Measurements from ENCODE around the gene PRDM11. TPM values are rescaled to one million over a fixed set of nuclear protein-coding genes. Genes with fewer than 3 reads are reported as not detected.
A peak's percentile ranks its signal among the peaks of the same experiment; 100 is the strongest.

The PRDM11 gene
- total and polyA plus RNA-seq, 7 donors: 2.3 to 14.2 (median 7.2) TPM

DNA sequence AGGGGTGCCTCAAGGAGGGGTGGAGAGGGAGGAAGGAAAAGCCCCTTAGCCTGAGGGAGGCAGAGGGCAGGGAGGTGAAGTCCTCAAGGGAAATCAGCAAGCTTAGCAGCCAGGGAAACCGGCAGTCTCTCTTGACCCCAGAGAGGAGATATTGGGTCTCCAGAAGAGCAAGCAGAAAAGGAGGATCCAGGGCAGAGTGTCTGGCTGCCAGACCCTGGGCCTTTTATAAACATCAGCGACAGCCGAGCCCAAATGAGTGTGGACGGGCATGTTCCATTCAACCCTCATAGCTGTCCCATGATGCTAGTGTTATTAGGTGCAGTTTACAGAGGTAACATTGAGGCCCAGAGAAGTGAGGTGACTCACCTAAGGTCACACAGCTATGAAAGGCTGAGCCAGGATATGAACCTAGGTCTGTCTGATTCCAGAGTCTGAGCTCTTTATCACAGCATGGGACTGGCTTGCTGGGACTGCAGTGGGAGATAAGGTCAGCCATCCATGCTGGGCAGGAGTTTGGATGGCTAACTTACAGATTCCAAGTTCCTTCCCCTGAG, 9.3 kb downstream of the PRDM11 start:
- Histone ChIP-seq H3K36me3 (ENCODE audit: insufficient read depth in 1 of 2, low read depth in 1 of 2) (no peaks in the 10 kb centered on the region), H3K4me3 (no peak overlapping the region), H3K9me3 (no peaks in the 10 kb centered on the region), H3K27ac (no peak overlapping the region), H3K4me1 (peaks cover 17% of the 10 kb centered on the region), H3K27me3 (ENCODE audit: insufficient read depth in 3 of 3, low read length in 2 of 3) (no peaks in the 10 kb centered on the region)
- DNase-seq: no peak
- 70 to 84% (median 75%) methylated on average over 4 of the region's 4 CpGs for WGBS, 3 donors
- ATAC-seq: no peak
- intact Hi-C loops (cut with DNase I): no loop called here
- TF ChIP-seq, protein P1, sequence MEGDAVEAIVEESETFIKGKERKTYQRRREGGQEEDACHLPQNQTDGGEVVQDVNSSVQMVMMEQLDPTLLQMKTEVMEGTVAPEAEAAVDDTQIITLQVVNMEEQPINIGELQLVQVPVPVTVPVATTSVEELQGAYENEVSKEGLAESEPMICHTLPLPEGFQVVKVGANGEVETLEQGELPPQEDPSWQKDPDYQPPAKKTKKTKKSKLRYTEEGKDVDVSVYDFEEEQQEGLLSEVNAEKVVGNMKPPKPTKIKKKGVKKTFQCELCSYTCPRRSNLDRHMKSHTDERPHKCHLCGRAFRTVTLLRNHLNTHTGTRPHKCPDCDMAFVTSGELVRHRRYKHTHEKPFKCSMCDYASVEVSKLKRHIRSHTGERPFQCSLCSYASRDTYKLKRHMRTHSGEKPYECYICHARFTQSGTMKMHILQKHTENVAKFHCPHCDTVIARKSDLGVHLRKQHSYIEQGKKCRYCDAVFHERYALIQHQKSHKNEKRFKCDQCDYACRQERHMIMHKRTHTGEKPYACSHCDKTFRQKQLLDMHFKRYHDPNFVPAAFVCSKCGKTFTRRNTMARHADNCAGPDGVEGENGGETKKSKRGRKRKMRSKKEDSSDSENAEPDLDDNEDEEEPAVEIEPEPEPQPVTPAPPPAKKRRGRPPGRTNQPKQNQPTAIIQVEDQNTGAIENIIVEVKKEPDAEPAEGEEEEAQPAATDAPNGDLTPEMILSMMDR (IDR thresholded peaks at IDR 0.05): no peak

DNA sequence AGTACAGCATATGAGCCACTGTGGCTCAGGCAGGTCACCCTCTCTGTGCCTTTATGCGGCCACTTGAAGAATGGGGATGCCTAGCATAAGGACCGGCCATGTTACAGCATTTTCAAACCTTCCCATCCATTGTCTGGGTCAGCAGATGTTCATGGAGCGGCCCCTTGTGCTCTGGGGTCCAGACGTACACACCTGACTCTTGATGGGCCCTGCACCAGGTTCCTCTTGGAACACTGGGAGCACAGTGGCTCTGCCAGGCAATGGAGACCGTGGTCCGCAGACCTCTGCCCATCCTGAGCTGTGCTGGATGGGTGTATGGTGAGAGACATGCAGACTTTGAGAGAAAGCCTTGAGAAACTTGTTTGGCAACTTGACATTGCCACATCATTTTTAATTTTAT, 9.8 kb downstream of the PRDM11 start:
- Histone ChIP-seq H3K27me3 (ENCODE audit: insufficient read depth in 3 of 3, low read length in 2 of 3) (no peaks in the 10 kb centered on the region), H3K4me3 (no peak overlapping the region), H3K4me1 (peaks cover 22% of the 10 kb centered on the region), H3K27ac (no peak overlapping the region), H3K36me3 (ENCODE audit: insufficient read depth in 1 of 2, low read depth in 1 of 2) (no peaks in the 10 kb centered on the region), H3K9me3 (no peaks in the 10 kb centered on the region)
- TF ChIP-seq, protein P1 (IDR thresholded peaks at IDR 0.05): no peak
- ATAC-seq: no peak
- WGBS, 3 donors: 86 to 96% (median 93%) methylated on average over 6 of the region's 6 CpGs
- DNase-seq: no peak
- intact Hi-C loops (cut with DNase I): no loop called here

DNA sequence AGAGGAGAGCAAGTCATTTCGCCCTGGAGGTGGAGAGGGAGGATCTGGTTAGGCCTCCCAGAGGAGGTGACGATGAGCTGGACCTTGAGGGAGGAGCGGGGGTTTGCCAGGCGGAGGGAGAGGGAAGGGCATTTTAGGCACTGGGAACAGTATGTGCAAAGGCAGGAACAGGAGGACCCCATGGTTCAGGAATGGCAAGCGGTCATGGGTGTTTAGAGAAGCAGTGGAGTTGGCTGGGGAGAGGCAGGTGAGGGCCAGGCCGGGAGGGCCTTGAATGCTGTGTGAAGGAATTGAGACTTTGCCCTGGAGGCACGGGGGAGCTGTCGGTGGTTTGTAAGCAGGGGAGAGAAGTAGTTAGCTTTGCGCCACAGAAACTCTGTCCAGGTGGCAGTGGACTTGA, 10.3 kb downstream of the PRDM11 start:
- peaks cover 27% of the 10 kb centered on the region for H3K4me1 ChIP-seq
- H3K27ac ChIP-seq: no peak overlapping the region
- no peak overlapping the region for H3K4me3 ChIP-seq
- WGBS, 3 donors: 96 to 99% (median 97%) methylated on average over 9 of the region's 9 CpGs
- H3K27me3 ChIP-seq (ENCODE audit: insufficient read depth in 3 of 3, low read length in 2 of 3): no peaks in the 10 kb centered on the region
- TF ChIP-seq, protein P1 (IDR thresholded peaks at IDR 0.05): no peak
- H3K36me3 ChIP-seq (ENCODE audit: insufficient read depth in 1 of 2, low read depth in 1 of 2): no peaks in the 10 kb centered on the region
- no peaks in the 10 kb centered on the region for H3K9me3 ChIP-seq
- intact Hi-C loops (cut with DNase I): no loop called here
- DNase-seq (no peak), ATAC-seq (no peak)

DNA sequence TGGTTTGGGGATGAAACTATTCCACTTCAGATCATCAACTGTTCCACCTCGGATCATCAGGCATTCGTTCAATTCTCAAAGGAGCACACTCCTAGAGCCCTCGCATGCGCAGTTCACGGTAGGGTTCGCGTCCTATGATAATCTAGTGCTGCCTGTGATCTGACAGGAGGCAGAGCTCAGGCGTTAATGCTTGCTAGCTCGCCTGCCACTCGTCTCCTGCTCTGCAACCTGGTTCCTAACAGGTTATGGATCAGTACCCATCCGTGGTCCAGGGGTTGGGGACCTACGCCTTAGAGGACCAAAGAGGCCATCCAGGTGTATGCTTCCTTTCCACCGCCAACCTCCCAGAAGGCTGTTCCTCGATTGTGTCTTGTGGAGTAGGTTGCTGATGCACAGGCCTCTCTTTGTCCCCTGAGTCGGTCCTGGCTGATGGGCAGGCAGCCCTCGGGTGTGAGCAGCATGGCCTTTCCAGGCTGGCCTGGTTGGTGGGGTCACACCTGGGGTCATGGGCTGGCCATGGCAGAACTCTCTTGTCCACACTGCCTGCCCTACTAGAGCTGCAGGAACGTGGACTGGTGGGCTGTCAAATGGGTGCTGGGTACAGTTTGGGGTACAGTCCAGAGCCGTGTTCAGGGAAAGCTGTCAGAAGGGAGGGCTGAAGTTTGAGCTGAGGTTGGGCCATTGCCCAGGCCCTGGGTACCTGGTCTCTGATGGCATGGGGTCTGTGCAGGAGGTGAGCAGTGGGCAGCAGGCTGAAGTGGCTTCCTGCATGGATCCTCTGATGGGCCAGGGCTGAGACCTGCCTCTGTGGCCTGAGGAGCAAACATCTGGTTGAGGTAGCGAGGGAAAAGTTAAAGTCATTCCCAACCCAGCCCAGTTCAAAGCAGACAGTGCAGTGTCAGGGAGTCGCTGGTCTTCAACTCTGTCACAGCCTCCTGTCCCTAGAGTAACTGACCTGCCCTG, 11.1 kb downstream of the PRDM11 start:
- H3K27me3 ChIP-seq (ENCODE audit: insufficient read depth in 3 of 3, low read length in 2 of 3): no peaks in the 10 kb centered on the region
- 84 to 87% (median 86%) methylated on average over 20 of the region's 20 CpGs for WGBS, 3 donors
- DNase-seq (no peak), ATAC-seq (no peak)
- TF ChIP-seq, protein P1 (IDR thresholded peaks at IDR 0.05): no peak
- intact Hi-C loops (cut with DNase I): no loop called here
- no peaks in the 10 kb centered on the region for H3K9me3 ChIP-seq
- peak overlapping the region; percentile 30 for H3K27ac ChIP-seq
- H3K36me3 ChIP-seq (ENCODE audit: insufficient read depth in 1 of 2, low read depth in 1 of 2): no peaks in the 10 kb centered on the region
- no peak overlapping the region for H3K4me3 ChIP-seq
- peaks cover 35% of the 10 kb centered on the region for H3K4me1 ChIP-seq

Measured in psoas muscle (tissue), 8 donors.